MM.1S (cell line): ENCODE data around the gene DNAAF5.

ENCODE experiments used
- DNase-seq: peaks from one replicate; pipeline ENCODE4 v3.0.0-alpha.2; 2015
- H2AFZ ChIP-seq: fragments of 300-600 bp; sonication (generic); 2 replicates; pipeline ENCODE4 v1.6.0; 2016; ENCODE audit warnings: antibody characterized with exemption, low read length
- H3F3A ChIP-seq: fragments of 300-600 bp; sonication (generic); 2 replicates; pipeline ENCODE4 v1.6.1; 2016; ENCODE audit warnings: mild to moderate bottlenecking, antibody characterized with exemption, low read length, moderate library complexity, mixed read lengths; ENCODE audit not compliant: insufficient read depth
- H3K27ac ChIP-seq: fragments of 300-600 bp; sonication (generic); 2 replicates; pipeline ENCODE4 v1.5.1; 2016; ENCODE audit warnings: mild to moderate bottlenecking, low read length
- H3K27me3 ChIP-seq: fragments of 300-600 bp; sonication (generic); replicated peaks from 2 replicates; pipeline ENCODE4 v1.6.0; 2016; ENCODE audit warnings: low read length; ENCODE audit not compliant: insufficient read depth
- H3K36me3 ChIP-seq: fragments of 300-600 bp; sonication (generic); replicated peaks from 2 replicates; pipeline ENCODE4 v1.6.1; 2016; ENCODE audit warnings: mild to moderate bottlenecking, low read length, mixed read lengths; ENCODE audit not compliant: insufficient read depth
- H3K4me1 ChIP-seq: fragments of 300-600 bp; sonication (generic); 2 replicates; pipeline ENCODE4 v1.6.1; 2016; ENCODE audit warnings: low read length, mixed read lengths
- H3K4me2 ChIP-seq: fragments of 300-600 bp; sonication (generic); 2 replicates; pipeline ENCODE4 v1.6.0; 2016; ENCODE audit warnings: low read depth, low read length
- H3K4me3 ChIP-seq: fragments of 300-600 bp; sonication (generic); 2 replicates; pipeline ENCODE4 v1.5.1; 2016; ENCODE audit warnings: low read length, mixed read lengths
- H3K79me2 ChIP-seq: fragments of 300-600 bp; sonication (generic); 2 replicates; pipeline ENCODE4 v1.6.1; 2016; ENCODE audit warnings: mixed run types, low read length, mixed read lengths
- H3K9ac ChIP-seq: fragments of 300-600 bp; sonication (generic); 2 replicates; pipeline ENCODE4 v1.6.1; 2016; ENCODE audit warnings: low read length, mixed read lengths
- H3K9me2 ChIP-seq: fragments of 300-600 bp; sonication (generic); replicated peaks from 2 replicates; pipeline ENCODE4 v1.6.1; 2016; ENCODE audit warnings: mild to moderate bottlenecking, low read length, mixed read lengths; ENCODE audit not compliant: insufficient read depth
- H3K9me3 ChIP-seq: fragments of 300-600 bp; sonication (generic); replicated peaks from 2 replicates; pipeline ENCODE4 v1.6.1; 2016; ENCODE audit warnings: mild to moderate bottlenecking, low read length, mixed read lengths; ENCODE audit not compliant: insufficient read depth
- H4K20me1 ChIP-seq: fragments of 300-600 bp; sonication (generic); 2 replicates; pipeline ENCODE4 v1.6.1; 2016; ENCODE audit warnings: mild to moderate bottlenecking, low read length, moderate library complexity, mixed read lengths; ENCODE audit not compliant: insufficient read depth
- EZH2 ChIP-seq: fragments of 300-600 bp; sonication (generic); optimal IDR thresholded peaks from 2 replicates; pipeline ENCODE3; 2017; ENCODE audit warnings: low read depth, mild to moderate bottlenecking, antibody characterized with exemption, low read length, mixed read lengths
- EZH2phosphoT487 ChIP-seq: fragments of 300-600 bp; sonication (generic); IDR thresholded peaks from 2 replicates; pipeline ENCODE4 v1.6.1; 2018; ENCODE audit warnings: antibody characterized with exemption, low read length
- TF ChIP-seq, protein P1 (sequence below): fragments of 300-600 bp; sonication (generic); IDR thresholded peaks from 2 replicates; pipeline ENCODE4 v1.5.1; 2016; ENCODE audit warnings: antibody characterized with exemption, low read length, mixed read lengths

The DNAAF5 gene

DNA sequence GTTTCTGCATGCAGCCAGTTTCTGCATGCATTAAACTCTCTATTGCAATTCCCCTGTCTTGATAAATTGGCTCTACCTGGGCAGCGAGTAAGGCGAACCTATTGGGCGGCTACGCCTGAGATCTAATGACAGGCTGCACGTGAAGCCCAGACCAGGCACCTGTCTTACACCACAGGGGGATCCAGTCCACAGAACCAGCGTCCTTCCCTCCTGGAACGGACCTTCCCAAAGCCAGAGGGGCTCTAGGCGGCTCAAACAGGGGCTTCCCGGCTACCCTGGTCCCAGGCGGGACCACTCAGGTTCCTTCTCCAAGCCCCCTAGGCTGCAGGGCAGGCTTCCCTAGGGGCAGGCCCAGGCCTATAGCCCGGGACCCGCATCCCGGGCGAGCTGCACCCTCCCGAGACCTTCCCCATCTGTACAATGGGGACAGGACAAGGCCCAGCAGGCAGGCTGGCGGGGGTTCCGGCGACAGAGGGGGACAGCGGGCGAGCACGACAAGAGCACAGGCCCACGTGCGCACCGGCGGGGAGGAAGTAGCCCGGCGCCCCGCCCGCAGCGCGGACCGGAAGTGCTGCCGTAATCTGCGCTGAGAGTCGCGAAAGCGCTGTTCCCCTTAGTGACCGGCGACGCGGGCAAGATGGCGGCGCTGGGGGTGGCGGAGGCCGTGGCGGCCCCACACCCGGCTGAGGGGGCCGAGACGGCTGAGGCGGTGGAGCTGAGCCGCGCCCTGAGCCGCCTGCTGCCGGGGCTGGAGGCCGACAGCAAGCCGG, at the start of gene DNAAF5:
Gene DNAAF5, plus strand, starts transcription at position 616 of the 770 bp plus-strand sequence. Its CDS starts 22 bp downstream, at position 638.
- H3K9ac ChIP-seq, result peak within 1 kb of the TSS; percentile 63
- H3K27me3 ChIP-seq, result no peaks in the 10 kb centered on the region
- peak within 1 kb of the TSS; percentile 35; the same call in 1 of the 2 replicates for H3K27ac ChIP-seq
- peaks cover 11% of the 10 kb centered on the region for H3K4me1 ChIP-seq
- peak within 1 kb of the TSS; percentile 67 for H3K4me3 ChIP-seq
- DNase-seq, result peak; percentile 91
- H2AFZ ChIP-seq, result peak within 1 kb of the TSS; percentile 91
- H3K9me2 ChIP-seq, result no peaks in the 10 kb centered on the region
- TF ChIP-seq, protein P1, sequence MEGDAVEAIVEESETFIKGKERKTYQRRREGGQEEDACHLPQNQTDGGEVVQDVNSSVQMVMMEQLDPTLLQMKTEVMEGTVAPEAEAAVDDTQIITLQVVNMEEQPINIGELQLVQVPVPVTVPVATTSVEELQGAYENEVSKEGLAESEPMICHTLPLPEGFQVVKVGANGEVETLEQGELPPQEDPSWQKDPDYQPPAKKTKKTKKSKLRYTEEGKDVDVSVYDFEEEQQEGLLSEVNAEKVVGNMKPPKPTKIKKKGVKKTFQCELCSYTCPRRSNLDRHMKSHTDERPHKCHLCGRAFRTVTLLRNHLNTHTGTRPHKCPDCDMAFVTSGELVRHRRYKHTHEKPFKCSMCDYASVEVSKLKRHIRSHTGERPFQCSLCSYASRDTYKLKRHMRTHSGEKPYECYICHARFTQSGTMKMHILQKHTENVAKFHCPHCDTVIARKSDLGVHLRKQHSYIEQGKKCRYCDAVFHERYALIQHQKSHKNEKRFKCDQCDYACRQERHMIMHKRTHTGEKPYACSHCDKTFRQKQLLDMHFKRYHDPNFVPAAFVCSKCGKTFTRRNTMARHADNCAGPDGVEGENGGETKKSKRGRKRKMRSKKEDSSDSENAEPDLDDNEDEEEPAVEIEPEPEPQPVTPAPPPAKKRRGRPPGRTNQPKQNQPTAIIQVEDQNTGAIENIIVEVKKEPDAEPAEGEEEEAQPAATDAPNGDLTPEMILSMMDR, result no peak
- TF ChIP-seq EZH2, result no peak
- TF ChIP-seq EZH2phosphoT487, result no peak
- peaks cover 9% of the 10 kb centered on the region; the same call in 1 of the 2 replicates for H3K36me3 ChIP-seq
- peaks cover 42% of the 10 kb centered on the region for H3K79me2 ChIP-seq
- no peaks in the 10 kb centered on the region for H4K20me1 ChIP-seq
- H3F3A ChIP-seq, result no peaks in the 10 kb centered on the region
- H3K4me2 ChIP-seq, result peak within 1 kb of the TSS; percentile 98
- no peaks in the 10 kb centered on the region for H3K9me3 ChIP-seq

DNA sequence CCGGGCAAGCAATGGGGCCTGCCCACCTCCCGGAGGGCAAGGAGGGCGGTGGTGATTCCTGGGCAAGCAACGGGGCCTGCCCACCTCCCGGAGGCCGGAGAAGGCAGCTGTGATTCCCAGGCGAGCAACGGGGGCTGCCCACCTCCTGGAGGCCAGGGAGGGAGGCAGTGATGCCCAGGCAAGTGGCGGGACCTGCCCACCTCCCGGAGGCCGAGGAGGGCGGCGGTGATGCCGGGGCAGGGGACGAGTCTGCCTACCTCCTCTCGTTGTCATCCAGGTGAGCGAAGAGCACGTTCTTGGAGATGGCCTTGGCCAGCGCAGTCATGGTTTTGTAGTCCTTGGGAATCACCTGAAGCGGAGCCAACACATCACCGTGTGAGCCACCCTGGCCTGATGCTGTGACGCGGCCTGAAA, 49.5 kb upstream of the DNAAF5 start:
- Histone ChIP-seq H3K27me3 (no peaks in the 10 kb centered on the region), H3K4me1 (no peaks in the 10 kb centered on the region), H3K36me3 (0 out of 2 replicates have a peak, but pooled peaks cover 2% of the 10 kb centered on the region), H4K20me1 (no peaks in the 10 kb centered on the region), H3K9ac (no peak overlapping the region), H3K9me2 (no peaks in the 10 kb centered on the region), H3K9me3 (no peaks in the 10 kb centered on the region), H3K4me3 (no peak overlapping the region), H3K4me2 (no peak overlapping the region), H2AFZ (no peak overlapping the region), H3F3A (no peaks in the 10 kb centered on the region), H3K79me2 (no peaks in the 10 kb centered on the region), H3K27ac (no peak overlapping the region)
- TF ChIP-seq, protein P1, result no peak
- TF ChIP-seq EZH2, result no peak
- no peak for TF ChIP-seq EZH2phosphoT487
- DNase-seq, result no peak

DNA sequence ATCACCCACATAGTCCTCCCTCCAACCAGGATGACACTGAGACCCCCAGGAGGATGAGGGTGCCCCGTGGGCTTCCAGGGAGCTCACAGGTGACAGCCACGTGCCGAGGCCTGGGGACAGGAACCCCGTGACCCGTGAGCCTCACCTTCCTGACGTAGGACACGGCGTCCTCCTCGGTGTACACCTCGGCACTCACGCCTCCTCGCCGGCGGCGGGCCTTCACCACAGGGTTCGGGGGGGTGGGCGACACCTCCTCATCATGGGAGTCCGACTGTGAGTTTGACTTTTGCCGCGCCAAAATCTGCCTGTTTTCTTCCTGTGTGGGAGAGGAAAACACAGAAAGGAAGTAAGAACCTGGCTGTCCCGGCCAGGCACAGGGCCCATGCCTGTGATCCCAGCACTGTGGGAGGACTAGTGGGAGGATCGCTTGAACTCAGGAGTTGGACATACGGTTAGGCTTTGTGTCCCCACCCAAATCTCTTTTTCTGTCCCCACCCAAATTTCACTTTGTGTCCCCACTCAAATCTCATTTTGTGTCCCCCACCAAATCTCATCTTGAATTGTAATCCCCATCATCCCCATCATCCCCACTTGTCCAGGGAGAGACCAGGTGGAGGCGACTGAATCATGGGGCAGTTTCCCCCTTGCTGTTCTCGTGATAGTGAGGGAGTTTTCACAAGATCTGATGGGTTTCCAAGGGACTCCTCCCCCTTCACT, 45.9 kb upstream of the DNAAF5 start:
- Histone ChIP-seq H3K4me1 (no peaks in the 10 kb centered on the region), H3K27me3 (no peaks in the 10 kb centered on the region)

More for the DNA sequence above, 45.9 kb upstream of the DNAAF5 start:
- no peak for DNase-seq
- Histone ChIP-seq H2AFZ (no peak overlapping the region), H4K20me1 (no peaks in the 10 kb centered on the region), H3K79me2 (no peaks in the 10 kb centered on the region), H3F3A (no peaks in the 10 kb centered on the region), H3K4me2 (no peak overlapping the region), H3K9ac (no peak overlapping the region), H3K9me3 (no peaks in the 10 kb centered on the region), H3K9me2 (no peaks in the 10 kb centered on the region), H3K4me3 (no peak overlapping the region), H3K36me3 (0 out of 2 replicates have a peak, but pooled peaks cover 2% of the 10 kb centered on the region), H3K27ac (no peak overlapping the region)
- TF ChIP-seq EZH2phosphoT487 (no peak), EZH2 (no peak)
- TF ChIP-seq, protein P1, result no peak
